Karpas-422 (cell line): ENCODE data around the gene SARS1. TPM values are rescaled to one million over a fixed set of nuclear protein-coding genes. Genes with fewer than 3 reads are reported as not detected.

Source experiments
- DNase-seq: peaks from one replicate; pipeline ENCODE4 v3.0.0-alpha.2; 2015
- H2AFZ ChIP-seq: fragments of 200-600 bp; sonication (generic); 2 replicates; pipeline ENCODE4 v1.6.1; 2014; ENCODE audit warnings: antibody characterized with exemption, low read length, mixed read lengths
- H3K27ac ChIP-seq: fragments of 200-600 bp; sonication (generic); 2 replicates; pipeline ENCODE4 v1.5.1; 2014; ENCODE audit warnings: mild to moderate bottlenecking, low read length, moderate library complexity
- H3K27me3 ChIP-seq: fragments of 200-600 bp; sonication (generic); 2 replicates; pipeline ENCODE4 v1.6.1; 2014; ENCODE audit warnings: low read length, mixed read lengths
- H3K36me3 ChIP-seq: fragments of 200-600 bp; sonication (generic); 2 replicates; pipeline ENCODE4 v1.6.1; 2014; ENCODE audit warnings: low read length, mixed read lengths; ENCODE audit not compliant: insufficient read depth
- H3K4me1 ChIP-seq: fragments of 200-600 bp; sonication (generic); 2 replicates; pipeline ENCODE4 v1.6.1; 2014; ENCODE audit warnings: mild to moderate bottlenecking, low read length, mixed read lengths
- H3K4me2 ChIP-seq: fragments of 200-600 bp; sonication (generic); 2 replicates; pipeline ENCODE4 v1.6.1; 2014; ENCODE audit warnings: low read length, low read depth, mild to moderate bottlenecking; ENCODE audit not compliant: poor library complexity, severe bottlenecking
- H3K4me3 ChIP-seq: fragments of 200-600 bp; sonication (generic); 2 replicates; pipeline ENCODE4 v1.5.1; 2014; ENCODE audit warnings: mild to moderate bottlenecking, antibody characterized with exemption, low read length, mixed read lengths
- H3K79me2 ChIP-seq: fragments of 200-600 bp; sonication (generic); 2 replicates; pipeline ENCODE4 v1.6.1; 2014; ENCODE audit warnings: mild to moderate bottlenecking, low read length, mixed read lengths
- H3K9ac ChIP-seq: fragments of 200-600 bp; sonication (generic); 2 replicates; pipeline ENCODE4 v1.6.0; 2014; ENCODE audit warnings: low read length
- H3K9me2 ChIP-seq: fragments of 200-600 bp; sonication (generic), shearing (Covaris generic); replicated peaks from 2 replicates; pipeline ENCODE4 v1.6.0; 2014; ENCODE audit warnings: mild to moderate bottlenecking, low read length, moderate library complexity; ENCODE audit not compliant: insufficient read depth
- H3K9me3 ChIP-seq: fragments of 300-700, 200-600 bp; sonication (generic); 2 replicates; pipeline ENCODE4 v1.6.1; 2014; ENCODE audit warnings: low read length, mixed read lengths
- H4K20me1 ChIP-seq: fragments of 200-600 bp; sonication (generic); 2 replicates; pipeline ENCODE4 v1.6.1; 2014; ENCODE audit warnings: mild to moderate bottlenecking, antibody characterized with exemption, low read length, low read depth; ENCODE audit not compliant: insufficient read depth
- total RNA-seq: library from RNA; depleted of rRNA; stranded (reverse); fragments of >200 nt; shearing (Covaris generic); gene quantifications from 2 replicates; pipeline ENCODE4 v1.2.3, GENCODE V29; 2014; ENCODE audit warnings: low replicate concordance

The SARS1 gene
- total RNA-seq, 1 experiment from 2014 or later, result 184 TPM

DNA sequence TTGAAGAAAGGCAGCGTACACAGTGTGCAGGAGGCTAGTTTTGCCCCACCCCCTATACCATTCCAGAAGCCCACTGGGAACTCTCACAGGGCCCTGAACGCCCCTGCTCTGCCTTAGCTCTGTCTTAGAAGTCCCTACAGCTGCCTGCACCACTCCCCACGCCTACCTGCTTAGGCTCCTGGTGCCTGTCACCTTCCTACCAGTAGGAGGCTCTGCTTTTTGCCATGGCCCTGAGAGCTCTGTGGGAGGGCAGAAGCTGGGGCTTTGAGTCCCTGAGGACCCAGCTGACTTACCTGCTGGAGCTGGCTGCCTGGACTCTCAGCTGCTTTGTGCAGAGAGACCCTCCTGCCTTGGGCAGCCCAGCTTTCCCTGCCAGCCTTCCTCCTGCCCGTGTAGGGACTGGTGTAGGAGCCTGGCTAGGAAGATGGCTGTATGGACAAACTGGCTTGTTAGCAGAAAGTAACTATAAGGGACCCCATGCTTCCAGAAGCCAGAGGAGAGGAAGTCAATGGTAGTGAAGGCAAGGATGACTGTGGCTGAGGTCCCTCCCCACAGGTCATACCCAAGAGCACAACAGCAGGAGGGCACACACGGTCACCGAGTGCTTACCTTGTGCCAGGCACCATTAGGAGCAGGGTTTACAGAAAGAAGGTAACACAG is 25.8 kb downstream of the SARS1 start:
- H3K9ac ChIP-seq, result no peak overlapping the region
- H3K4me1 ChIP-seq, result no peaks in the 10 kb centered on the region
- H2AFZ ChIP-seq, result no peak overlapping the region
- H3K4me3 ChIP-seq, result no peak overlapping the region
- H3K9me3 ChIP-seq, result no peaks in the 10 kb centered on the region
- H3K4me2 ChIP-seq, result no peak overlapping the region
- DNase-seq, result peak; percentile 85
- no peaks in the 10 kb centered on the region for H3K27me3 ChIP-seq
- no peak overlapping the region for H3K27ac ChIP-seq
- peaks cover 14% of the 10 kb centered on the region for H3K36me3 ChIP-seq
- H3K79me2 ChIP-seq, result no peaks in the 10 kb centered on the region
- peaks cover 3% of the 10 kb centered on the region; the same call in 1 of the 2 replicates for H4K20me1 ChIP-seq
- no peaks in the 10 kb centered on the region for H3K9me2 ChIP-seq

DNA sequence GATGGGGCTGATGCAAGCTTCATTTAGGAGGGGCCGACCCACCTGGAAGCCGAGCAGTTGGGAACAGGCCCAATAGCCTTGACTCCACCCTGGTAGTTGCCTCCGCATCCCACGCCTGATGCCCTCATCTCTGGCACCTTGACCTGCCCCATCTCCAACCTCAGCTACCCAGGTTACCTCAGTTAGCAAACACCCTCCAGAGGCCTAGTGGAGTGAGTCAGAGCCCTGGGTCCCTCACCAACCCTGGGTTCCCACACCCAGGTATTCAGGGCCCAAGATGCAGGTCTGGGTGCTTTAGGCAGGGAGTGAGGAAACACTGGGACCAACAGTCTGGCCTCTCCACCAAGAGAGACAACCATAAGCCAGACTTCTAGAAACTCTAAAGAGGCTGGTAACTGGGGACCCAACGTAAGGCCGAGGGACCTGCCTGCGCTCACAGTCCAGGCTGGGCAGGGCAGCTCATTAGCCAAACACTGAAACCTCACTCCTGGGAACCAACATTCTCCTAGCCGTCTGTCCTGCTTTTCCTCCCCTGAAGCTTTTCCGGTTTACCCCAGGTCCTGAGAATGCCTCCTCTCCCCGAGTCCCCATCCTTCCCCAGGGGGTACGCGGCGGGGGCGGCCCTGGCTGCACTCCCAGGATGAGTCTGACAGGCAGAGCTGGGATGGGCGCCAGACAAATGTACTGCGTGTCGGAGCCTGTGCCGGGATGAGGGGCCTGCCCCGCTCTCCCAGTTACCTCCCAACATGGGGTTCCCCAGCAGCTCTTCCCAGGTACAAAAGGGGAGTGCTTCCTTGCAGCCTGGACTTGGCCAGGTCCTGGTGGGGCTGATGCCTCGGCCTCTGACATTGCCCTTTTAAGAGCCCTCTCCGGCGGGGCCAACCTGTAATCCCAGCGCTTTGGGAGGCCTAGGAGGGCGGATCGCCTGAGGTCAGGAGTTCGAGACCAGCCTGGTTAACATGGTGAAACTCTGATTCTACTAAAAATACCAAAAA is 26.7 kb downstream of the SARS1 start:
- Histone ChIP-seq H3K79me2 (no peaks in the 10 kb centered on the region), H2AFZ (no peak overlapping the region), H3K36me3 (peaks cover 9% of the 10 kb centered on the region), H3K9me2 (no peaks in the 10 kb centered on the region), H3K4me1 (no peaks in the 10 kb centered on the region), H3K27ac (no peak overlapping the region), H3K9me3 (no peaks in the 10 kb centered on the region), H3K9ac (no peak overlapping the region), H3K4me3 (no peak overlapping the region), H3K4me2 (no peak overlapping the region), H3K27me3 (no peaks in the 10 kb centered on the region), H4K20me1 (peaks cover 3% of the 10 kb centered on the region; the same call in 1 of the 2 replicates)
- peak; percentile 65 for DNase-seq

GRCh38 chr1:109241344-109241743 is 27.6 kb downstream of the SARS1 start:
- no peaks in the 10 kb centered on the region for H3K9me3 ChIP-seq
- H3K4me2 ChIP-seq, result no peak overlapping the region
- H3K4me1 ChIP-seq, result no peaks in the 10 kb centered on the region
- H3K4me3 ChIP-seq, result no peak overlapping the region
- no peaks in the 10 kb centered on the region for H3K79me2 ChIP-seq
- no peaks in the 10 kb centered on the region for H3K27me3 ChIP-seq
- no peak overlapping the region for H3K9ac ChIP-seq
- no peak for DNase-seq
- peaks cover 3% of the 10 kb centered on the region; the same call in 1 of the 2 replicates for H4K20me1 ChIP-seq
- no peaks in the 10 kb centered on the region for H3K9me2 ChIP-seq
- H2AFZ ChIP-seq, result no peak overlapping the region
- H3K36me3 ChIP-seq, result peaks cover 3% of the 10 kb centered on the region; the same call in 1 of the 2 replicates
- no peak overlapping the region for H3K27ac ChIP-seq

DNA sequence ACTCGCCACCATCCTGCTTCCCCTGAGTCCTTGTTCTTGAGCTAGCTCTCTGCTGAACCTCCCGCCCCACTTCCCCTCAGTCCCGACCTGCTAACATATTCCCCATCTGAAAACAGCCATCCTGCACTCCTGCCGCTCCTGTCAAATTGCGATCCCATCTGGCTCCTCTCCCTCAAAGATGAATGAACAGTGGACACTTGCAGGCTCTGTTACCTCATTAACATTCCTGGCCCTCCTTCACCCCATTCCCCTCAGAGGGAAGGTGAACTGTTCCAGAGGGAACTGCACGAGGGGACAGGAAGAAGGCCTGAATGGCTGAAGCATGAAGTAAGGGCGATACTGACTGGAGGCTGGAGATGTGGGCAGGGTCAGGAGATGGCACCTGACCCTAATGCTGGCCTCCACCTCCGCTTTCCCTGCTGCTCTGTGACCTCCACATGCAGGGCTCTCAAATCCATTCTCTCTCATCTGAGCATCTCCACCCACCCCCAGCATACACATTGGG is 28.2 kb downstream of the SARS1 start:
- no peaks in the 10 kb centered on the region for H3K4me1 ChIP-seq
- H3K9me3 ChIP-seq, result no peaks in the 10 kb centered on the region
- H3K36me3 ChIP-seq, result peaks cover 3% of the 10 kb centered on the region; the same call in 1 of the 2 replicates
- no peak overlapping the region for H2AFZ ChIP-seq
- H3K4me2 ChIP-seq, result no peak overlapping the region
- no peak overlapping the region for H3K9ac ChIP-seq
- peaks cover 3% of the 10 kb centered on the region; the same call in 1 of the 2 replicates for H4K20me1 ChIP-seq
- no peaks in the 10 kb centered on the region for H3K9me2 ChIP-seq
- no peak for DNase-seq
- H3K27me3 ChIP-seq, result no peaks in the 10 kb centered on the region
- no peak overlapping the region for H3K27ac ChIP-seq
- H3K4me3 ChIP-seq, result no peak overlapping the region
- no peaks in the 10 kb centered on the region for H3K79me2 ChIP-seq

DNA sequence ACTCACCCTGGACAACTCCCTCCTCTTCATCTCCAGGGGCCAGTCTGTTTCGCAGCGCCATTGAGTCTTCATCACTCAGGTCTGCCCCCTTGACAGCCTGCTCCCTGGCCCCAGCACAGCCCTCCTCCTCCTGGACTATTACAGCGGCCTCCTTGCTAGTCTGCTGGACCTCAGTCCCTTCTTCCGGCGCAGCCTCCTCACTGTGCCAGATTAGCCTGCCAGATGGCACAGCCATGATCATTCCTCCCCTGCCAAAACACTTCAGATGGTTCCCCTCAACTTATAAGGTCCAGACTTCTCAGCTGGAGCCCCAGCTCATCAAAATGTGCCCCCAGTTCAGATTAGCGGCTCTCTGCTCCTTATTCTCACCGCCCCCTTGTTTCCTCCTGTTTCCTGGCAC is 28.7 kb downstream of the SARS1 start:
- no peak overlapping the region for H3K9ac ChIP-seq
- no peak overlapping the region for H3K4me3 ChIP-seq
- no peak overlapping the region for H3K4me2 ChIP-seq
- peaks cover 3% of the 10 kb centered on the region; the same call in 1 of the 2 replicates for H3K36me3 ChIP-seq
- no peaks in the 10 kb centered on the region for H3K27me3 ChIP-seq
- H4K20me1 ChIP-seq, result peaks cover 3% of the 10 kb centered on the region; the same call in 1 of the 2 replicates
- H3K9me2 ChIP-seq, result no peaks in the 10 kb centered on the region
- H2AFZ ChIP-seq, result no peak overlapping the region
- H3K9me3 ChIP-seq, result no peaks in the 10 kb centered on the region
- no peaks in the 10 kb centered on the region for H3K4me1 ChIP-seq
- no peak overlapping the region for H3K27ac ChIP-seq
- no peak for DNase-seq
- no peaks in the 10 kb centered on the region for H3K79me2 ChIP-seq

- Histone ChIP-seq H4K20me1 (peaks cover 5% of the 10 kb centered on the region; the same call in 1 of the 2 replicates), H3K4me1 (no peaks in the 10 kb centered on the region), H3K36me3 (no peaks in the 10 kb centered on the region), H2AFZ (no peak overlapping the region), H3K4me3 (no peak overlapping the region), H3K4me2 (no peak overlapping the region), H3K9me2 (no peaks in the 10 kb centered on the region), H3K27me3 (no peaks in the 10 kb centered on the region), H3K9ac (no peak overlapping the region), H3K79me2 (no peaks in the 10 kb centered on the region), H3K27ac (no peak overlapping the region), H3K9me3 (no peaks in the 10 kb centered on the region)
- no peak for DNase-seq
These were observed 29.5 kb downstream of the SARS1 start for GRCh38 chr1:109243221-109243620.

DNA sequence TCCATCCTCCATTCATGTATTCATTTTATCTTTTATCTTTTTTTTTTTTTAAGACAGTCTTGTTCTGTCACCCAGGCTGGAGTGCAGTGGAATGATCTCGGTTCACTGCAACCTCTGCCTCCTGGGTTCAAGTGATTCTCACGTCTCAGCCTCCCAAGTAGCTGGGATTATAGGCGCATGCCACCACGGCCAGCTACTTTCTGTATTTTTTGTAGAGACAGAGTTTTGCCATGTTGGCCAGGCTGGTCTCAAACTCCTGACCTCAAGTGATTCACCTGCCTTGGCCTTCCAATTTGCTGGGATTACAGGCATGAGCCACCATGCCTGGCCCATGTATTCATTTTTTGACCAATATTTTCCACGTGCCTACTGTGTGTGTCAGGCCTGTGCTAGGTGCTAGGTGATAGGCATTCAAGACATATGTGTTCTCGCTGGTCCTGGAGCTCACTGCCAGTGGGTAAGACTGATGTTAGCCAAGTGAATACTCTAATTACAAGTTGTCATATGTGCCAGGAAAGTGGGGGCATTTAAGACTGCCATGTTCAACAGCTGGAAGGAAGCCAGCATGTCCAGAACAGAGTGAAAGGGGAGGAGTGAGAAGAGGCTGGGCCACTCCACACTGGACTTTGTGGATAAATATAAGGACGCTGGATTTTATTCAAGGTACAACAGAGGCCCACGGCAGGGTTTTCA is 30.3 kb downstream of the SARS1 start:
- H3K27ac ChIP-seq, result no peak overlapping the region
- no peaks in the 10 kb centered on the region for H3K9me3 ChIP-seq
- no peaks in the 10 kb centered on the region for H3K79me2 ChIP-seq
- no peak overlapping the region for H3K4me2 ChIP-seq
- no peaks in the 10 kb centered on the region for H3K36me3 ChIP-seq
- H3K9ac ChIP-seq, result no peak overlapping the region
- peaks cover under 1% of the 10 kb centered on the region for H3K4me1 ChIP-seq
- no peaks in the 10 kb centered on the region for H3K27me3 ChIP-seq
- H4K20me1 ChIP-seq, result peaks cover 5% of the 10 kb centered on the region; the same call in 1 of the 2 replicates
- no peaks in the 10 kb centered on the region for H3K9me2 ChIP-seq
- no peak overlapping the region for H2AFZ ChIP-seq
- H3K4me3 ChIP-seq, result no peak overlapping the region
- no peak for DNase-seq
